ENCODE measurements around the gene KDM4B. TPM values are rescaled to one million over a fixed set of nuclear protein-coding genes. Genes with fewer than 3 reads are reported as not detected.

Gene KDM4B
- total RNA-seq, 4 donors from 2014 or later = 18.4 to 94.7 (median 25.6) TPM

DNA sequence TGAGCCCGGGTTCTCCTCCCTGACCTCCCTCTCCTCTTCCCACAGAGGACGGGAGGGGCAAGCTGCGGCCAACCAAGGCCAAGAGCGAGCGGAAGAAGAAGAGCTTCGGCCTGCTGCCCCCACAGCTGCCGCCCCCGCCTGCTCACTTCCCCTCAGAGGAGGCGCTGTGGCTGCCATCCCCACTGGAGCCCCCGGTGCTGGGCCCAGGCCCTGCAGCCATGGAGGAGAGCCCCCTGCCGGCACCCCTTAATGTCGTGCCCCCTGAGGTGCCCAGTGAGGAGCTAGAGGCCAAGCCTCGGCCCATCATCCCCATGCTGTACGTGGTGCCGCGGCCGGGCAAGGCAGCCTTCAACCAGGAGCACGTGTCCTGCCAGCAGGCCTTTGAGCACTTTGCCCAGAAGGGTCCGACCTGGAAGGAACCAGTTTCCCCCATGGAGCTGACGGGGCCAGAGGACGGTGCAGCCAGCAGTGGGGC, 162.2 kb downstream of the KDM4B start:
- Histone ChIP-seq H3K9me3 (no peaks in the 10 kb centered on the region), H3K27ac (no peak overlapping the region), H3K27me3 (no peaks in the 10 kb centered on the region), H3K36me3 (no peaks in the 10 kb centered on the region), H3K4me3 (no peak overlapping the region), H3K4me1 (peaks cover 2 to 9% of the 10 kb centered on the region in 2 donors)
- intact Hi-C loops (cut with DNase I; ENCODE audit: low total_unique reads) = no loop called here
- DNase-seq = no peak
- TF ChIP-seq, protein P1, sequence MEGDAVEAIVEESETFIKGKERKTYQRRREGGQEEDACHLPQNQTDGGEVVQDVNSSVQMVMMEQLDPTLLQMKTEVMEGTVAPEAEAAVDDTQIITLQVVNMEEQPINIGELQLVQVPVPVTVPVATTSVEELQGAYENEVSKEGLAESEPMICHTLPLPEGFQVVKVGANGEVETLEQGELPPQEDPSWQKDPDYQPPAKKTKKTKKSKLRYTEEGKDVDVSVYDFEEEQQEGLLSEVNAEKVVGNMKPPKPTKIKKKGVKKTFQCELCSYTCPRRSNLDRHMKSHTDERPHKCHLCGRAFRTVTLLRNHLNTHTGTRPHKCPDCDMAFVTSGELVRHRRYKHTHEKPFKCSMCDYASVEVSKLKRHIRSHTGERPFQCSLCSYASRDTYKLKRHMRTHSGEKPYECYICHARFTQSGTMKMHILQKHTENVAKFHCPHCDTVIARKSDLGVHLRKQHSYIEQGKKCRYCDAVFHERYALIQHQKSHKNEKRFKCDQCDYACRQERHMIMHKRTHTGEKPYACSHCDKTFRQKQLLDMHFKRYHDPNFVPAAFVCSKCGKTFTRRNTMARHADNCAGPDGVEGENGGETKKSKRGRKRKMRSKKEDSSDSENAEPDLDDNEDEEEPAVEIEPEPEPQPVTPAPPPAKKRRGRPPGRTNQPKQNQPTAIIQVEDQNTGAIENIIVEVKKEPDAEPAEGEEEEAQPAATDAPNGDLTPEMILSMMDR (IDR thresholded peaks at IDR 0.05) = no peak

DNA sequence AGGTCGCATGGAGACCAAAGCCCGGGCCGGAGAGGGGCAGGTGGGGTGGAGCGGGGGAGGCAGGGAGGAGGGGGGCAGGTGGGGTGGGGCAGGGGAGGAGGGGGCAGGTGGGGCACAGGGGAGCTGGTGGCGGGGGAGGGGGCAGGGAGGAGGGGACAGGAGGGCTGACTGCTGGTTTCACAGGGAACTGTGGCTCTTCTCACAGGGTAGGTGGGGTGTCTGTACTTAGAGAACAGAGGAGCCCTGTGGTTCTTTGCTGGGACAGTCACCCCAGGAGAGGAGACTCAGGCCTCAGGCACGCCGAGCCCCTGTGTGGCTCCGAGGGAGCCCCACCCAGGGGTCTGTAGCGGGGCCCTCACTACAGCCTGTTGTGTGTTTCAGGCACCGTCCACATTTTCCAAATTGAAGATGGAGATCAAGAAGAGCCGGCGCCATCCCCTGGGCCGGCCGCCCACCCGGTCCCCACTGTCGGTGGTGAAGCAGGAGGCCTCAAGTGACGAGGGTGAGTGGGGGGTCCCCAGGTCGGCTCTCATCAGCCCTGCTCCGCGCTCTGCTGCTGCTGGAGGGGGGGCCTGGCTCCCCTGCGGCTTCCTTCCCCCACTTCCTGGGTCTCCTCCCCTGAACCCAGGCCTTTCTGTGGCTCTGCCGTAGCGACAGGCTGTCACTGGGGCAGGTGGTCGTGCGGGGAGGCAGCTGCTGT, 162.7 kb downstream of the KDM4B start:
- no peak for DNase-seq
- no peaks in the 10 kb centered on the region for H3K36me3 ChIP-seq

DNA sequence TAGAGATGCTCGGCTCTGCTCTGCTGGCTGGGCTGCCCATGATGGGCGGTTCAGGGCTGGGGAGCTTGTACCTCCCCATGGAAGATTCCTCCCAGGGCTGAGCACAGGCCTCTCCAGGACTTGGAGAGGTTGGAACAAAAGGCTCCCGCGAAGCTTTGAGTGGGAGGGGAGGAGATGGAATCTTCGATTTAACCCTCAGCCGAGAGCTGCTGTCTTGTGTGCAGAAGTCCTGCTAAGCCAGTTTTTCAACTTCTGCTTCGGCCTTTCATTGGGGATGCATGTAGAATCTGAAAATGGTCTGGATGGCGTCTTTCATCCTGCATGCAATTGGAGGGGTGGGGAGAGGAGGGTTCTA, 163.3 kb downstream of the KDM4B start:
- Histone ChIP-seq H3K27me3 (no peaks in the 10 kb centered on the region), H3K4me1 (peaks cover 2 to 9% of the 10 kb centered on the region in 2 donors), H3K9me3 (no peaks in the 10 kb centered on the region), H3K27ac (no peak overlapping the region), H3K36me3 (no peaks in the 10 kb centered on the region), H3K4me3 (no peak overlapping the region)
- TF ChIP-seq, protein P1 (IDR thresholded peaks at IDR 0.05) = no peak
- no peak for TF ChIP-seq POLR2A (IDR thresholded peaks at IDR 0.05)
- DNase-seq = no peak
- intact Hi-C loops (cut with DNase I; ENCODE audit: low total_unique reads) = no loop called here

More for the DNA sequence above, 162.7 kb downstream of the KDM4B start:
- H3K4me1 ChIP-seq = peaks cover 2 to 9% of the 10 kb centered on the region in 2 donors
- H3K27me3 ChIP-seq = no peaks in the 10 kb centered on the region
- no peaks in the 10 kb centered on the region for H3K9me3 ChIP-seq
- H3K27ac ChIP-seq = no peak overlapping the region
- intact Hi-C loops (cut with DNase I; ENCODE audit: low total_unique reads) = no loop called here
- no peak overlapping the region for H3K4me3 ChIP-seq
- TF ChIP-seq POLR2A (IDR thresholded peaks at IDR 0.05) = no peak
- TF ChIP-seq, protein P1 (IDR thresholded peaks at IDR 0.05) = no peak

- H3K27me3 ChIP-seq = no peaks in the 10 kb centered on the region
- DNase-seq = no peak
- H3K9me3 ChIP-seq = no peaks in the 10 kb centered on the region
- H3K4me3 ChIP-seq = no peak overlapping the region
- no peak for TF ChIP-seq POLR2A (IDR thresholded peaks at IDR 0.05)
- TF ChIP-seq, protein P1 (IDR thresholded peaks at IDR 0.05) = no peak
- H3K4me1 ChIP-seq = peaks cover 2 to 4% of the 10 kb centered on the region in 2 donors
- intact Hi-C loops (cut with DNase I; ENCODE audit: low total_unique reads) = no loop called here
- H3K27ac ChIP-seq = no peak overlapping the region
- no peaks in the 10 kb centered on the region for H3K36me3 ChIP-seq
These were observed 164.1 kb downstream of the KDM4B start for GRCh38 chr19:5132698-5133651.

Measured in uterus (tissue), 4 donors.